Caco-2 (cell line): ENCODE measurements around the gene TMEM200A. TPM values are rescaled to one million over a fixed set of nuclear protein-coding genes. Genes with fewer than 3 reads are reported as not detected.

Source experiments
- BruUV-seq: library from RNA; stranded (reverse); fragments of 400-500 nt; replicated peaks from 2 replicates; lab custom pipeline; 2021; lab: Mats Ljungman, UMichigan
- CTCF ChIA-PET: fragments of 300-600 bp; sonication (Branson Sonifier 250); formaldehyde crosslinking; loops from one replicate; lab custom pipeline; 2022; ENCODE audit warnings: antibody characterized with exemption; lab: Charles Lee
- POLR2A ChIA-PET: fragments of 300-600 bp; sonication (Branson Sonifier 250); formaldehyde crosslinking; loops from one replicate; lab custom pipeline; 2022; ENCODE audit warnings: antibody characterized with exemption; lab: Charles Lee
- DNase-seq, 2 experiments: peaks; one replicate each; pipeline versions ENCODE4 v3.0.0 to v3.0.0-alpha.2; 2020 to 2022
- H3K27me3 ChIP-seq: replicated peaks from 2 replicates; pipeline ENCODE4 v1.6.0; 2011; ENCODE audit warnings: low read length; ENCODE audit not compliant: control insufficient read depth, insufficient read depth
- H3K36me3 ChIP-seq: 2 replicates; pipeline ENCODE4 v1.5.1; 2011; ENCODE audit warnings: low read length; ENCODE audit not compliant: control insufficient read depth, insufficient read depth
- H3K4me1 ChIP-seq: fragments of 250-450 bp; sonication (Bioruptor Pico); 2 replicates; pipeline ENCODE4 v1.5.1; 2020; ENCODE audit warnings: mild to moderate bottlenecking
- H3K4me3 ChIP-seq: 2 replicates; pipeline ENCODE4 v1.5.1; 2011; ENCODE audit warnings: low read depth, mild to moderate bottlenecking, control low read depth, low read length
- H3K9me3 ChIP-seq: fragments of 250-450 bp; sonication (Bioruptor Pico); 2 replicates; pipeline ENCODE4 v1.5.1; 2020; ENCODE audit warnings: mild to moderate bottlenecking, moderate library complexity
- H3K27ac Mint-ChIP-seq: one replicate; pipeline ENCODE4 v1.8.0; 2022; ENCODE audit warnings: mixed read lengths; ENCODE audit not compliant: unreplicated experiment
- H3K27me3 Mint-ChIP-seq: one replicate; pipeline ENCODE4 v1.8.0; 2022; ENCODE audit warnings: mixed read lengths; ENCODE audit not compliant: insufficient read depth, unreplicated experiment
- H3K36me3 Mint-ChIP-seq: one replicate; pipeline ENCODE4 v1.8.0; 2022; ENCODE audit warnings: mild to moderate bottlenecking, mixed read lengths; ENCODE audit not compliant: insufficient read depth, unreplicated experiment
- H3K4me1 Mint-ChIP-seq: one replicate; pipeline ENCODE4 v1.8.0; 2022; ENCODE audit warnings: low read depth, mixed read lengths; ENCODE audit not compliant: unreplicated experiment
- H3K4me3 Mint-ChIP-seq: one replicate; pipeline ENCODE4 v1.8.0; 2022; ENCODE audit warnings: mild to moderate bottlenecking, moderate library complexity, mixed read lengths; ENCODE audit not compliant: unreplicated experiment
- H3K9me3 Mint-ChIP-seq: one replicate; pipeline ENCODE4 v1.8.0; 2022; ENCODE audit warnings: mixed read lengths; ENCODE audit not compliant: unreplicated experiment
- intact Hi-C: fragments of 100-400 bp; cut with micrococcal nuclease; formaldehyde crosslinking; loops from one replicate; pipeline ENCODE4 v1.10.0; 2022; ENCODE audit not compliant: unreplicated experiment
- total RNA-seq: library from RNA; stranded (reverse); gene quantifications from 2 replicates; pipeline ENCODE4 v1.2.3, GENCODE V29; 2022
- TF ChIP-seq, protein P1 (sequence below), 2 experiments: fragments of 200-600 bp in 1 of 2; IDR thresholded peaks; 1 replicate in 1 of 2; 2 replicates in 1 of 2; pipeline versions ENCODE4 v1.5.1 to v1.8.0; 2011 to 2022; ENCODE audit warnings: antibody characterized with exemption in 1 of 2, control low read depth in 1 of 2, inconsistent platforms in 1 of 2, low read depth in 1 of 2, low read length in 1 of 2, mild to moderate bottlenecking in 1 of 2, moderate library complexity in 1 of 2; ENCODE audit not compliant: insufficient read depth in 1 of 2, severe bottlenecking in 1 of 2, unreplicated experiment in 1 of 2

TMEM200A gene
- total RNA-seq, 1 experiment from 2014 or later, result 16.3 TPM

DNA sequence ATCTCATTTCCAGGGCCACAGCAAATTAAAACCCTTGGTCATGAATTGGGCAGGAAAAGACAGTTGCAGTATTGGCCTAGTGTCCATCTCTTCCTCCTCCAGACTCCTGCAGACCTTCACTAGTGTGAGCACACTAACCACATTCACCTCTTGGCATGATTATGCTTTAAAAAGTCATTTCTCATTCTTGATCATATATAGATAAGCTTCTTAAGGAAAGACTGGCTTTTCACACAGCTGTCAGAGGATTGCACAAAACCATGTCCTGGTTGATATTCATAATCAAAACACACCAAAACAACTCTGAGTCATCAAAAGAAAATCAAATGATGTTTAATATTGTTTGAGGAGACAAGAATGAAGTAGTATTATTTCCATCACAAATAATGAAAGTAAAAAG, 52.1 kb downstream of the TMEM200A start:
- POLR2A ChIA-PET, result no interaction called here
- no peaks in the 10 kb centered on the region for H3K36me3 ChIP-seq
- H3K4me1 Mint-ChIP-seq, result peaks cover 6% of the 10 kb centered on the region
- H3K36me3 Mint-ChIP-seq, result no peaks in the 10 kb centered on the region
- no peaks in the 10 kb centered on the region for H3K4me1 ChIP-seq
- H3K9me3 Mint-ChIP-seq, result no peaks in the 10 kb centered on the region
- H3K9me3 ChIP-seq, result no peaks in the 10 kb centered on the region
- no peak for DNase-seq
- no peak overlapping the region for H3K4me3 Mint-ChIP-seq
- H3K4me3 ChIP-seq, result no peak overlapping the region
- TF ChIP-seq, protein P1, sequence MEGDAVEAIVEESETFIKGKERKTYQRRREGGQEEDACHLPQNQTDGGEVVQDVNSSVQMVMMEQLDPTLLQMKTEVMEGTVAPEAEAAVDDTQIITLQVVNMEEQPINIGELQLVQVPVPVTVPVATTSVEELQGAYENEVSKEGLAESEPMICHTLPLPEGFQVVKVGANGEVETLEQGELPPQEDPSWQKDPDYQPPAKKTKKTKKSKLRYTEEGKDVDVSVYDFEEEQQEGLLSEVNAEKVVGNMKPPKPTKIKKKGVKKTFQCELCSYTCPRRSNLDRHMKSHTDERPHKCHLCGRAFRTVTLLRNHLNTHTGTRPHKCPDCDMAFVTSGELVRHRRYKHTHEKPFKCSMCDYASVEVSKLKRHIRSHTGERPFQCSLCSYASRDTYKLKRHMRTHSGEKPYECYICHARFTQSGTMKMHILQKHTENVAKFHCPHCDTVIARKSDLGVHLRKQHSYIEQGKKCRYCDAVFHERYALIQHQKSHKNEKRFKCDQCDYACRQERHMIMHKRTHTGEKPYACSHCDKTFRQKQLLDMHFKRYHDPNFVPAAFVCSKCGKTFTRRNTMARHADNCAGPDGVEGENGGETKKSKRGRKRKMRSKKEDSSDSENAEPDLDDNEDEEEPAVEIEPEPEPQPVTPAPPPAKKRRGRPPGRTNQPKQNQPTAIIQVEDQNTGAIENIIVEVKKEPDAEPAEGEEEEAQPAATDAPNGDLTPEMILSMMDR (IDR thresholded peaks at IDR 0.05; ENCODE audit: insufficient read depth in 1 of 2, low read depth in 1 of 2, low read length in 1 of 2, severe bottlenecking in 1 of 2, unreplicated experiment in 1 of 2), result no peak
- no TSS peak for BruUV-seq
- H3K27me3 Mint-ChIP-seq, result no peaks in the 10 kb centered on the region
- no peaks in the 10 kb centered on the region for H3K27me3 ChIP-seq
- CTCF ChIA-PET, result no interaction called here
- no peak overlapping the region for H3K27ac Mint-ChIP-seq
- intact Hi-C loops, result no loop called here

DNA sequence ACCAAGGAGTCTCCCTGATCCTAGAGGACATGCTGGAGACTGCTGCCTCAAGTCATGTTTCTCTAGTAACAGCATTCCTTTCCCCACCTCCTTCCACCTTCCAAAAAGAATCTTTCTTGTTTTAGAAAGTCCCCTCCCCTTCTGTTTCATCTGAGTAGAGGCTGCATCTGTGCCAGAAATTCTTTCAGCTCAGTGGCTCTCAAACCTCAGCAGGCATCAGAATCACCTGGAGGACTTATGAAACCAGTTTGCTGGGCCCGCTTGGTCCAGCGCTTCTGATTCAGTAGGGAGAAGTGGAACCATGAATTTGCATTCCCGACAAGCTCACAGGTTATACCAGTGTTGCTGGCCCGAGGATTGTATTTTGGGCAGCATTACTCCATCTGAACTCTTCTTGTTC, 55.1 kb downstream of the TMEM200A start:
- Mint-ChIP-seq H3K4me3 (no peak overlapping the region), H3K27me3 (no peaks in the 10 kb centered on the region), H3K36me3 (no peaks in the 10 kb centered on the region), H3K4me1 (peaks cover 22% of the 10 kb centered on the region), H3K9me3 (no peaks in the 10 kb centered on the region), H3K27ac (no peak overlapping the region)
- intact Hi-C loops, result no loop called here
- DNase-seq, result no peak
- POLR2A ChIA-PET, result no interaction called here
- Histone ChIP-seq H3K27me3 (no peaks in the 10 kb centered on the region), H3K9me3 (no peaks in the 10 kb centered on the region), H3K36me3 (no peaks in the 10 kb centered on the region), H3K4me3 (no peak overlapping the region), H3K4me1 (peaks cover 3% of the 10 kb centered on the region)
- TF ChIP-seq, protein P1 (IDR thresholded peaks at IDR 0.05; ENCODE audit: insufficient read depth in 1 of 2, low read depth in 1 of 2, low read length in 1 of 2, severe bottlenecking in 1 of 2, unreplicated experiment in 1 of 2), result no peak
- BruUV-seq, result no TSS peak
- CTCF ChIA-PET, result interaction anchor here (0.8 kb wide), 1 partner anchor 52 kb away, joined by 3 read pairs; no protein-coding TSS in a partner anchor

DNA sequence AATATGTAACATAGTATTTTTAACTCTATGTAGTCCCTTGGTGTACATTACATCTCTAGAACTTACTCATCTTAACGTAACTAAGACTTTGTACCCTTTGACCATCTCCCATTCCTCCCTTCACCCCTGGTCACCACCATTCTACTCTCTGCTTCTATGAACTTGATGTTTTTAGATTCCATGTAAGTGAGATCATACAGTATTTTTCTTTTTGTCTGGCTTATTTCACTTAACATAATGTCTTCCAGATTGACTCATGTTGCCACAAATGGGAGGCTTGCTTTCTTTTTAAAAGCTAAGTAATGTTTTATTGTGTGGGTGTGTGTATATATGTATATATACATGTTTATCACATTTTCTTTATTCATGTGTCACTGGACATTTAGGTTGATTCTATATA, 55.8 kb downstream of the TMEM200A start:
- no peak for DNase-seq
- no peaks in the 10 kb centered on the region for H3K9me3 ChIP-seq
- no peaks in the 10 kb centered on the region for H3K36me3 ChIP-seq
- H3K27ac Mint-ChIP-seq, result no peak overlapping the region
- no peaks in the 10 kb centered on the region for H3K27me3 Mint-ChIP-seq
- intact Hi-C loops, result no loop called here
- TF ChIP-seq, protein P1 (IDR thresholded peaks at IDR 0.05; ENCODE audit: insufficient read depth in 1 of 2, low read depth in 1 of 2, low read length in 1 of 2, severe bottlenecking in 1 of 2, unreplicated experiment in 1 of 2), result no peak
- H3K4me3 ChIP-seq, result no peak overlapping the region
- no TSS peak for BruUV-seq
- POLR2A ChIA-PET, result no interaction called here
- peaks cover 22% of the 10 kb centered on the region for H3K4me1 Mint-ChIP-seq
- no peaks in the 10 kb centered on the region for H3K27me3 ChIP-seq
- no peak overlapping the region for H3K4me3 Mint-ChIP-seq
- CTCF ChIA-PET, result no interaction called here
- no peaks in the 10 kb centered on the region for H3K36me3 Mint-ChIP-seq
- peaks cover 3% of the 10 kb centered on the region for H3K4me1 ChIP-seq
- H3K9me3 Mint-ChIP-seq, result no peaks in the 10 kb centered on the region
